ENCODE data around the gene MRM2.

The MRM2 gene

GRCh38 chr7:2222516-2222915 is 19.5 kb downstream of the MRM2 start:
- TF ChIP-seq FOXP2 (optimal IDR thresholded peaks at IDR 0.05; ENCODE audit: borderline replicate concordance, extremely low read depth, extremely low read length, insufficient read depth) = no peak
- no peak for TF ChIP-seq POLR2AphosphoS5 (IDR thresholded peaks at IDR 0.05; ENCODE audit: low read depth, low read length)
- no peak for TF ChIP-seq SIN3A (IDR thresholded peaks at IDR 0.05; ENCODE audit: borderline replicate concordance, insufficient read depth, low read length)
- no peak for TF ChIP-seq REST (IDR thresholded peaks at IDR 0.05; ENCODE audit: insufficient read depth in 1 of 2, low read depth in 2 of 2, low read length in 2 of 2)
- TF ChIP-seq TAF1 (IDR thresholded peaks at IDR 0.05; ENCODE audit: borderline replicate concordance, insufficient read depth, low read length) = no peak

- no peak for TF ChIP-seq REST (IDR thresholded peaks at IDR 0.05; ENCODE audit: insufficient read depth in 1 of 2, low read depth in 2 of 2, low read length in 2 of 2)
- no peak for TF ChIP-seq POLR2AphosphoS5 (IDR thresholded peaks at IDR 0.05; ENCODE audit: low read depth, low read length)
- TF ChIP-seq TAF1 (IDR thresholded peaks at IDR 0.05; ENCODE audit: borderline replicate concordance, insufficient read depth, low read length) = no peak
- TF ChIP-seq SIN3A (IDR thresholded peaks at IDR 0.05; ENCODE audit: borderline replicate concordance, insufficient read depth, low read length) = no peak
- TF ChIP-seq FOXP2 (optimal IDR thresholded peaks at IDR 0.05; ENCODE audit: borderline replicate concordance, extremely low read depth, extremely low read length, insufficient read depth) = no peak
These were observed 21.1 kb downstream of the MRM2 start for GRCh38 chr7:2220954-2221353.

GRCh38 chr7:2220506-2220905 is 21.5 kb downstream of the MRM2 start:
- no peak for TF ChIP-seq SIN3A (IDR thresholded peaks at IDR 0.05; ENCODE audit: borderline replicate concordance, insufficient read depth, low read length)
- no peak for TF ChIP-seq TAF1 (IDR thresholded peaks at IDR 0.05; ENCODE audit: borderline replicate concordance, insufficient read depth, low read length)
- no peak for TF ChIP-seq POLR2AphosphoS5 (IDR thresholded peaks at IDR 0.05; ENCODE audit: low read depth, low read length)
- no peak for TF ChIP-seq REST (IDR thresholded peaks at IDR 0.05; ENCODE audit: insufficient read depth in 1 of 2, low read depth in 2 of 2, low read length in 2 of 2)
- no peak for TF ChIP-seq FOXP2 (optimal IDR thresholded peaks at IDR 0.05; ENCODE audit: borderline replicate concordance, extremely low read depth, extremely low read length, insufficient read depth)

GRCh38 chr7:2220030-2220429 is 22.0 kb downstream of the MRM2 start:
- TF ChIP-seq FOXP2 (optimal IDR thresholded peaks at IDR 0.05; ENCODE audit: borderline replicate concordance, extremely low read depth, extremely low read length, insufficient read depth) (no peak), POLR2AphosphoS5 (IDR thresholded peaks at IDR 0.05; ENCODE audit: low read depth, low read length) (no peak), REST (IDR thresholded peaks at IDR 0.05; ENCODE audit: insufficient read depth in 1 of 2, low read depth in 2 of 2, low read length in 2 of 2) (no peak), SIN3A (IDR thresholded peaks at IDR 0.05; ENCODE audit: borderline replicate concordance, insufficient read depth, low read length) (no peak), TAF1 (IDR thresholded peaks at IDR 0.05; ENCODE audit: borderline replicate concordance, insufficient read depth, low read length) (no peak)

- TF ChIP-seq FOXP2 (optimal IDR thresholded peaks at IDR 0.05; ENCODE audit: borderline replicate concordance, extremely low read depth, extremely low read length, insufficient read depth) (no peak), TAF1 (IDR thresholded peaks at IDR 0.05; ENCODE audit: borderline replicate concordance, insufficient read depth, low read length) (no peak), SIN3A (IDR thresholded peaks at IDR 0.05; ENCODE audit: borderline replicate concordance, insufficient read depth, low read length) (no peak)
These were observed 22.4 kb downstream of the MRM2 start for GRCh38 chr7:2219606-2220005.

All from PFSK-1 (cell line).